ENCODE results near the gene GALNT7. TPM values are rescaled to one million over a fixed set of nuclear protein-coding genes. Genes with fewer than 3 reads are reported as not detected.

Gene GALNT7
- total RNA-seq, 4 donors from 2014 or later, result 7.6 to 11.4 (median 9.5) TPM

DNA sequence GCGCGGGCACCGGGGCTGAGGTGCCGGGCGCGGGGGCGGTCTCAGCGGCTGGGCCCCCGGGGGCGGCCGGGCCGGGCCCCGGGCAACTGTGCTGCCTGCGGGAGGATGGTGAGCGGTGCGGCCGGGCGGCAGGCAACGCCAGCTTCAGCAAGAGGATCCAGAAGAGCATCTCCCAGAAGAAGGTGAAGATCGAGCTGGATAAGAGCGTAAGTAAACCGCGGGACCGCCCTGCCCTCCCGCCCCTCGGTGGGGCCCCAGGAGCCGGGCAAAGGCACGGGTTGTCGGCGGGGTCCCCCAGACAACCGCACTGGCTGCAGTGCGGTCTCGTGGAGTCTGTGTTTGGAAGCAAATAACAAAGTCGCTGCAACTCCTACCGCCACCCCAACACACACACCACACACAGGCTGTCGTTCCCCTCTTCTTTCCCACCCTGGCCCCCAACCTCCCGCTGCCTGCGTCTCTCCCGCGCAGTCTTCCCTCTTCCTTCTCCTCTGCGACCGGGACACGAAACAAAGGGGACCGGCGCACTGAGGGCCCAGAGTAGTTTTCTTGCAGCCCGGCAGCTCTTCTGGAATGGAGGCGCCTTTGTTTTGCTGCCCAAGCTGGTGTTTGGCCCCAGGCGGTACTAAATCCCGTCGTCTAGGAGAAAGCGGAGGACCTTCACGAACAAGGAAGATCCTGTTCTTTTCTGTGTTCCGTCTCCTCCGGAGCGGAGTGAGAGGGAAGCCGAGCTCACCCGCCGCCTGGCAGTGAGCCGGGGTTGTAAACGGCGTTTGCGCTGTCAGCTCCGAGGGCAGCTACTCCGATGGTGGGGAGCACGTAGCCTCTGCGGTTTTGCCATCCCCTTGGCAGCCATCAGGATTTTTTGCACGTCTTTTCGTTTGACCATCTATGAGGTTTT lies 202.9 kb downstream of the GALNT7 start:
- TF ChIP-seq, protein P1, sequence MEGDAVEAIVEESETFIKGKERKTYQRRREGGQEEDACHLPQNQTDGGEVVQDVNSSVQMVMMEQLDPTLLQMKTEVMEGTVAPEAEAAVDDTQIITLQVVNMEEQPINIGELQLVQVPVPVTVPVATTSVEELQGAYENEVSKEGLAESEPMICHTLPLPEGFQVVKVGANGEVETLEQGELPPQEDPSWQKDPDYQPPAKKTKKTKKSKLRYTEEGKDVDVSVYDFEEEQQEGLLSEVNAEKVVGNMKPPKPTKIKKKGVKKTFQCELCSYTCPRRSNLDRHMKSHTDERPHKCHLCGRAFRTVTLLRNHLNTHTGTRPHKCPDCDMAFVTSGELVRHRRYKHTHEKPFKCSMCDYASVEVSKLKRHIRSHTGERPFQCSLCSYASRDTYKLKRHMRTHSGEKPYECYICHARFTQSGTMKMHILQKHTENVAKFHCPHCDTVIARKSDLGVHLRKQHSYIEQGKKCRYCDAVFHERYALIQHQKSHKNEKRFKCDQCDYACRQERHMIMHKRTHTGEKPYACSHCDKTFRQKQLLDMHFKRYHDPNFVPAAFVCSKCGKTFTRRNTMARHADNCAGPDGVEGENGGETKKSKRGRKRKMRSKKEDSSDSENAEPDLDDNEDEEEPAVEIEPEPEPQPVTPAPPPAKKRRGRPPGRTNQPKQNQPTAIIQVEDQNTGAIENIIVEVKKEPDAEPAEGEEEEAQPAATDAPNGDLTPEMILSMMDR (IDR thresholded peaks at IDR 0.05), result no peak
- DNase-seq (ENCODE audit: low spot score) (peak; percentile 30), ATAC-seq (ENCODE audit: low FRiP score) (peak; percentile 35)

Small RNA genes within 50 kb of the gene (small RNA-seq; reads per million reads assigned to genes)
- gene MIR548T, result not detected
- gene RN7SL253P, result not detected

Other genes starting within 250 kb of the GALNT7 start
- 100 to 1,000 TPM in 1 of 4 donors, 10 to 100 TPM in 3; 32.5 to 109 (median 51.7) TPM for gene HMGB2, start 165.5 kb downstream of the GALNT7 start, total RNA-seq
- 10 to 100 TPM; 25.8 to 61.9 (median 32.7) TPM for gene SAP30, start 202.1 kb downstream of the GALNT7 start, total RNA-seq
- under 1 TPM; 0.25 to 0.79 (median 0.50) TPM for gene SCRG1, start 230.3 kb downstream of the GALNT7 start, total RNA-seq